ENCODE measurements around the gene CAMSAP1.

The CAMSAP1 gene

GRCh38 chr9:135791431-135792267 is 115.7 kb downstream of the CAMSAP1 start:
- no peaks in the 10 kb centered on the region for H3K9me3 Mint-ChIP-seq
- H3K27ac Mint-ChIP-seq, result no peak overlapping the region
- H3K4me3 Mint-ChIP-seq, result no peak overlapping the region
- H3K4me1 Mint-ChIP-seq (ENCODE audit: low read depth), result no peaks in the 10 kb centered on the region
- H3K36me3 Mint-ChIP-seq (ENCODE audit: low read depth), result no peaks in the 10 kb centered on the region
- no peaks in the 10 kb centered on the region for H3K27me3 Mint-ChIP-seq (ENCODE audit: low read depth)

DNA sequence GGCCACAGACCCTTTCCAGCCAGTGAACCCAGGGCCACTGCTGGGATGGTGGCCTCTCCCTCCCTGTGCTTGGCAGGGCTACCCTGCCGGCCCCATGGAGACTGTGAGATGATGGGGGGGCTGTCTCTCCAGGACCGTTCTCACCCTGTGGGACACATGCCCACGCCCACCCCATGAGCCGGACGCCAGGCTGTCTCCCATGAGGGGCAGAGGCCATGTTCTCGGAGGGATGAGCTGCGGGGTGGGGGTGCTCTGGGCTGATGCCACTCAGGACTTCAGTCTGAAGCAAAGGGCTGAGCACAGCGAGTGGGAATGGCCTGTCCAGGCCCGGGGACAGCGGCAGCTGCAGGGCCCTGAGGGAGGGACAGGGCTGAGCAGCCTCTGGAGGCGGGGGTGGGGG is 116.5 kb downstream of the CAMSAP1 start:
- Mint-ChIP-seq H3K9me3 (no peaks in the 10 kb centered on the region), H3K36me3 (ENCODE audit: low read depth) (no peaks in the 10 kb centered on the region), H3K27ac (no peak overlapping the region), H3K4me3 (no peak overlapping the region), H3K27me3 (ENCODE audit: low read depth) (no peaks in the 10 kb centered on the region), H3K4me1 (ENCODE audit: low read depth) (no peaks in the 10 kb centered on the region)

DNA sequence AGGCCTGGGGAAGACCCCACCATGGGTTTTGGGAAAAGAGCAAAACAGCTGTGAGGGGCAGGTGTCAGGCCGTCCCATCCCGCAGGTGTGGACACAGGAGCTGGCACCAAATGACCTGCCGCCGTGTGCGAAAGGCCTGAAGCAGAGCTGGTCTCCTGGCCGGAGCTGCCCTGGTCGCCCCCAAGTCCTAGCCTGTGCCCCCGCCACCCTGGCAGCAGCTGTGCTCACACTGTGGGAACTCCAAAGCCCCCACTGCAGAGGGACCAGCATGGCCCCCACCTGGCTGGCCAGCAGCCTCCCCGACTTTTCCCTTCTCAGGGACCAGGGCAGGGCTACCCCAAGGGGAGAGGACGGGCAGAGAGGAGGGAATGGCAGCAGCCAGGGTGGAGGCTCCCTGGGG is 117.0 kb downstream of the CAMSAP1 start:
- Mint-ChIP-seq H3K9me3 (no peaks in the 10 kb centered on the region), H3K27me3 (ENCODE audit: low read depth) (no peaks in the 10 kb centered on the region), H3K4me1 (ENCODE audit: low read depth) (no peaks in the 10 kb centered on the region), H3K4me3 (no peak overlapping the region), H3K36me3 (ENCODE audit: low read depth) (no peaks in the 10 kb centered on the region), H3K27ac (no peak overlapping the region)

- no peak overlapping the region for H3K27ac Mint-ChIP-seq
- H3K27me3 Mint-ChIP-seq (ENCODE audit: low read depth), result no peaks in the 10 kb centered on the region
- H3K36me3 Mint-ChIP-seq (ENCODE audit: low read depth), result no peaks in the 10 kb centered on the region
- no peaks in the 10 kb centered on the region for H3K4me1 Mint-ChIP-seq (ENCODE audit: low read depth)
- no peaks in the 10 kb centered on the region for H3K9me3 Mint-ChIP-seq
- no peak overlapping the region for H3K4me3 Mint-ChIP-seq
These were observed 117.5 kb downstream of the CAMSAP1 start for GRCh38 chr9:135789838-135790291.

GRCh38 chr9:135788576-135789300 is 118.6 kb downstream of the CAMSAP1 start:
- Mint-ChIP-seq H3K4me3 (no peak overlapping the region), H3K27ac (no peak overlapping the region), H3K27me3 (ENCODE audit: low read depth) (no peaks in the 10 kb centered on the region), H3K4me1 (ENCODE audit: low read depth) (no peaks in the 10 kb centered on the region), H3K36me3 (ENCODE audit: low read depth) (no peaks in the 10 kb centered on the region), H3K9me3 (no peaks in the 10 kb centered on the region)

GRCh38 chr9:135787776-135788575 is 119.4 kb downstream of the CAMSAP1 start:
- H3K36me3 Mint-ChIP-seq (ENCODE audit: low read depth), result no peaks in the 10 kb centered on the region
- no peaks in the 10 kb centered on the region for H3K27me3 Mint-ChIP-seq (ENCODE audit: low read depth)
- H3K4me1 Mint-ChIP-seq (ENCODE audit: low read depth), result no peaks in the 10 kb centered on the region
- no peak overlapping the region for H3K4me3 Mint-ChIP-seq
- no peaks in the 10 kb centered on the region for H3K9me3 Mint-ChIP-seq
- H3K27ac Mint-ChIP-seq, result no peak overlapping the region

- Mint-ChIP-seq H3K9me3 (no peaks in the 10 kb centered on the region), H3K4me3 (no peak overlapping the region), H3K4me1 (ENCODE audit: low read depth) (no peaks in the 10 kb centered on the region), H3K27ac (no peak overlapping the region), H3K36me3 (ENCODE audit: low read depth) (no peaks in the 10 kb centered on the region), H3K27me3 (ENCODE audit: low read depth) (no peaks in the 10 kb centered on the region)
These were observed 120.0 kb downstream of the CAMSAP1 start for GRCh38 chr9:135787317-135787716.

DNA sequence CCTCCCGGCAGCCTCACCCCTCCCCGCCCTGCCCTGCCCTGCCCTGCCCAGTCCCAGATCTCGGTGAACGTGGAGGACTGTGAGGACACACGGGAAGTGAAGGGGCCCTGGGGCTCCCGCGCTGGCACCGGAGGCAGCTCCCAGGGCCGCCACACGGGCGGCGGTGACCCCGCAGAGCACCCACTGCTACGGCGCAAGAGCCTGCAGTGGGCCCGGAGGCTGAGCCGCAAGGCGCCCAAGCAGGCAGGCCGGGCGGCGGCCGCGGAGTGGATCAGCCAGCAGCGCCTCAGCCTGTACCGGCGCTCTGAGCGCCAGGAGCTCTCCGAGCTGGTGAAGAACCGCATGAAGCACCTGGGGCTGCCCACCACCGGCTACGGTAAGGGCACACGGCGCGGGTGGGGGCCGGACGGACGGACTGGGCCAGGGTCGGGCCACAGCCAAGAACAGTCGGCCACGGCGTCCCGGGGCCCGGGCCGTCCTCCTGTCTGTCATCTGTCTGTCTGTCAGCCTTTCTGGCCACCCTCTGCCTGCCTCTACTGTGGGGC is 121.1 kb downstream of the CAMSAP1 start:
- Mint-ChIP-seq H3K4me1 (ENCODE audit: low read depth) (no peaks in the 10 kb centered on the region), H3K27ac (no peak overlapping the region), H3K36me3 (ENCODE audit: low read depth) (no peaks in the 10 kb centered on the region), H3K9me3 (no peaks in the 10 kb centered on the region), H3K27me3 (ENCODE audit: low read depth) (no peaks in the 10 kb centered on the region), H3K4me3 (no peak overlapping the region)

DNA sequence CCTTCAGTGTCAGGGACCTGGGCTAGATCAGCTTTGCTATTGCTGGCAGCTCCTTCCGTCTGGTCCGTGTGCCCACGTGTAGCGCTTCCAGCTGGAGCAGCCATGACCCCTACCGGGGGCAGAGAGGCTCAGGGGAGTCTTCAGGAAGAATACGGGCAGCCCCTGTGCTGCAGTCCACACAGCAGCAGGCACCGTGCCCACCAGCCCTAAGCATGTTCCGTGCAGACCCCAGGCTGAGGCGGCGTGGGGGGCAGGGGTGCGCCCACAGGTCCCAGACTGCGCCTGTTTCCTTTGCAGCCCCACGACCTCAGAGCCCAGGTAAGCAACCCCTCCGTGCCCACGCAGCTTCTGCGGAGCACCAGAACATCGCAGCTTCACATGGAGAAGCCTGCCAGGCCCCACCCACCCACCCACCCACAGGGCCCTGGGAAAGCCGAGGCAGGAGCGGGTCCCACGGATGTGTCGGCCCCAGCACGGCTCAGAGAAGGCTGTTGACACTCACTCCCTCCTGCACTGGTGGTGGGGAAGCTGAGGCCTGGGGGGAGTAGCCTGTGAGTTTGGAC is 122.3 kb downstream of the CAMSAP1 start:
- H3K9me3 Mint-ChIP-seq, result no peaks in the 10 kb centered on the region
- no peak overlapping the region for H3K4me3 Mint-ChIP-seq
- H3K27ac Mint-ChIP-seq, result no peak overlapping the region
- H3K36me3 Mint-ChIP-seq (ENCODE audit: low read depth), result no peaks in the 10 kb centered on the region
- H3K4me1 Mint-ChIP-seq (ENCODE audit: low read depth), result no peaks in the 10 kb centered on the region
- no peaks in the 10 kb centered on the region for H3K27me3 Mint-ChIP-seq (ENCODE audit: low read depth)

DNA sequence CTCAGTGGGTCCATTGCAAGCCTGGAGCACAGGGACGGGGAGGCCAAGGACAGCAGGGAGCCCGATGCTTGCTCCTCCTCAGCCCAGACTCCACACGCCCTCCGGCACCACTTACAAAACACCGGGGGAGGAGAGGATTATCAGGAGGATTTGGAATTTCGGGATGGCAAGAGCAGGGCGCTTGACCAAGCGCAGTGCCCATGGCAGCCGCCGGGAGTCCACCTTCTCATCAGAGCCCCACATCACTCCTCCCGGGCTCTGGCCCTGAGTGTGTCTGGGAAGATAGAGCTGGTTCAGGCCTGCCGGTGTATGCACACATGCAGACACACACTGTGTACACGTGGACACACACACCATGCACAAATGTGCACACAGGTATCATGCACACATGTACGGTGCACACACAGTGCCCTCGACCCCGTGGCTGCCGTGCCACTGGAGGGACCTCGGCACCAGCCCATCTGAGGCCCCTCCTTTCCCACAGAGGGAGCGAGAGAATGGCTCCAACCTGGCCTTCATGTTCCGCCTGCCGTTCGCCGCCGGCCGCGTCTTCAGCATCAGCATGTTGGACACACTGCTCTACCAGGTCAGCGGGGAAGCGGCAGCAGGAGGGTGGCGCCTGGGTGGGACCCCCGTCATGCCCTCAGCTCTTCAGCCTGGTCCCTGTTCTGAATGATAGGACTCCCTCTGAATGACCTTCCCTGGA is 123.7 kb downstream of the CAMSAP1 start:
- no peaks in the 10 kb centered on the region for H3K27me3 Mint-ChIP-seq (ENCODE audit: low read depth)
- no peaks in the 10 kb centered on the region for H3K4me1 Mint-ChIP-seq (ENCODE audit: low read depth)
- no peak overlapping the region for H3K4me3 Mint-ChIP-seq
- no peaks in the 10 kb centered on the region for H3K9me3 Mint-ChIP-seq
- H3K36me3 Mint-ChIP-seq (ENCODE audit: low read depth), result no peaks in the 10 kb centered on the region
- H3K27ac Mint-ChIP-seq, result no peak overlapping the region

- H3K27ac Mint-ChIP-seq, result no peak overlapping the region
- H3K36me3 Mint-ChIP-seq (ENCODE audit: low read depth), result no peaks in the 10 kb centered on the region
- H3K4me1 Mint-ChIP-seq (ENCODE audit: low read depth), result no peaks in the 10 kb centered on the region
- no peak overlapping the region for H3K4me3 Mint-ChIP-seq
- H3K9me3 Mint-ChIP-seq, result no peaks in the 10 kb centered on the region
- no peaks in the 10 kb centered on the region for H3K27me3 Mint-ChIP-seq (ENCODE audit: low read depth)
These were observed 124.4 kb downstream of the CAMSAP1 start for GRCh38 chr9:135782946-135783345.

GRCh38 chr9:135780626-135781025 is 126.7 kb downstream of the CAMSAP1 start:
- Mint-ChIP-seq H3K27ac (no peak overlapping the region), H3K9me3 (no peaks in the 10 kb centered on the region)

DNA sequence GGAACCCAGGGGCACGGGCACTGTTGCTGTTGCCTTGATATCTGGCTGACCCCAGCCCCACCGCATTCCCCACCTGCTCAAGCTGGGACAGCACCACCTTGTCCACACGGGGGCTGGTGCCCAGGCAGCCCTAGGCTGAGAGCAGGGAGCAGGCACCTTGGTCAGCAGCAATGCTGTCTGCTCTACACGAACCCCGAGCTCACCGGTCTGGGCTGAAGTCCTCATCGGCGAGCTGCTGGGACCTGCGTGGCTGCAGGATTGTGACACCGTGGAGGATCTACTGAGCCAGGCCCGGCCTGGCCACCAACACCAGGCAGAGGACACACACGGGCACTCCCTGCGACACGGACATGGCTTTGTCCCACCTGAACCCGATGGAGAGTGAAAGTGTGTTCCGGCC is 127.3 kb downstream of the CAMSAP1 start:
- Mint-ChIP-seq H3K27me3 (ENCODE audit: low read depth) (no peaks in the 10 kb centered on the region), H3K36me3 (ENCODE audit: low read depth) (no peaks in the 10 kb centered on the region), H3K9me3 (no peaks in the 10 kb centered on the region), H3K27ac (no peak overlapping the region), H3K4me1 (ENCODE audit: low read depth) (no peaks in the 10 kb centered on the region), H3K4me3 (no peak overlapping the region)

More at GRCh38 chr9:135780626-135781025, 126.7 kb downstream of the CAMSAP1 start:
- no peaks in the 10 kb centered on the region for H3K4me1 Mint-ChIP-seq (ENCODE audit: low read depth)
- H3K36me3 Mint-ChIP-seq (ENCODE audit: low read depth), result no peaks in the 10 kb centered on the region
- H3K4me3 Mint-ChIP-seq, result no peak overlapping the region
- H3K27me3 Mint-ChIP-seq (ENCODE audit: low read depth), result no peaks in the 10 kb centered on the region

DNA sequence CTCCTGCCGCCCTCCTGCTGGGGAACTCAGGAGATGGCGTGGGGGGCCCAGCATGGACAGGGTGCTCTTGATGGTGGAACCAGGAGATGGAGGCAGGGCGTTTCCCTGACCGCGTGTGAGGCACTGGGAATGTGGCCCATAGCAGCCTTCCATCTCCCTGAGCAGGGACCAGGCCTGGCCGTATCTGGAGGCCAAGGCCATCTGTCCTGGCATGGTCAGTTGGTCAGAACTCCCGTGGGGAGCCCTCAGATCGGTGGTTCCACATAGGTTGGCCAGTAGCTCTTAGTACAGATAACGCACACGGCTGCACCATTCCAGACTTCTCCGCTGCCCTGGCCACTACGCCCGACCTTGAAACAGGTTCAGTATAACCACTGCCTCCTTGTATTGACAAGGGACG is 127.8 kb downstream of the CAMSAP1 start:
- H3K4me1 Mint-ChIP-seq (ENCODE audit: low read depth), result no peaks in the 10 kb centered on the region
- H3K4me3 Mint-ChIP-seq, result no peak overlapping the region
- H3K9me3 Mint-ChIP-seq, result no peaks in the 10 kb centered on the region
- no peaks in the 10 kb centered on the region for H3K36me3 Mint-ChIP-seq (ENCODE audit: low read depth)
- H3K27me3 Mint-ChIP-seq (ENCODE audit: low read depth), result no peaks in the 10 kb centered on the region
- no peak overlapping the region for H3K27ac Mint-ChIP-seq

Measured in T-helper 1 cell treated with Interleukin-12 subunit alpha and Interleukin-12 subunit beta and Interleukin-4 antibody, amounts not matched to agents 30 μg/mL and 1 μg/mL, for 36 hours (primary cell).